Measurements from ENCODE around the gene MAS1L.
"Not testable (repeated sequence)": the region's sequence is repeated elsewhere in the genome, so short reads cannot be mapped to it uniquely, and the experiment has no call there.

MAS1L gene

GRCh38 chr6:29442719-29443118 lies 45.0 kb downstream of the MAS1L start:
- TF ChIP-seq EZH2 (IDR thresholded peaks at IDR 0.05; ENCODE audit: borderline replicate concordance, low read length) (no peak), CTCF (IDR thresholded peaks at IDR 0.05; ENCODE audit: low read length) (no peak)
- H2AFZ ChIP-seq (ENCODE audit: low read length) = no peak overlapping the region
- no peaks in the 10 kb centered on the region for H3K9me2 ChIP-seq (ENCODE audit: low read depth, low read length)
- H3K27me3 ChIP-seq (ENCODE audit: insufficient read depth, low read length) = 0 out of 2 replicates have a peak, but pooled peaks cover 3% of the 10 kb centered on the region
- H3K9me3 ChIP-seq (ENCODE audit: low read length) = no peaks in the 10 kb centered on the region
- no peak overlapping the region for H3K9ac ChIP-seq (ENCODE audit: low read length)
- H3K27ac ChIP-seq (ENCODE audit: low read depth, low read length, poor library complexity, severe bottlenecking) = no peak overlapping the region
- H3K79me2 ChIP-seq (ENCODE audit: insufficient read depth, low read length) = no peaks in the 10 kb centered on the region
- no peak overlapping the region for H3K4me2 ChIP-seq (ENCODE audit: low read length)
- no peaks in the 10 kb centered on the region for H3F3A ChIP-seq (ENCODE audit: insufficient read depth, low read length)
- no peaks in the 10 kb centered on the region for H4K20me1 ChIP-seq (ENCODE audit: insufficient read depth, low read length)
- no peaks in the 10 kb centered on the region for H3K4me1 ChIP-seq (ENCODE audit: insufficient read depth, low read length, severe bottlenecking)
- no peaks in the 10 kb centered on the region for H3K36me3 ChIP-seq (ENCODE audit: insufficient read depth, low read length)
- H3K4me3 ChIP-seq (ENCODE audit: low read depth, low read length, poor library complexity, severe bottlenecking) = no peak overlapping the region

- H2AFZ ChIP-seq (ENCODE audit: low read length) = no peak within 1 kb of the TSS
- H3K9me2 ChIP-seq (ENCODE audit: low read depth, low read length) = no peaks in the 10 kb centered on the region
- H3K9me3 ChIP-seq (ENCODE audit: low read length) = no peaks in the 10 kb centered on the region
- H3K79me2 ChIP-seq (ENCODE audit: insufficient read depth, low read length) = no peaks in the 10 kb centered on the region
- no peak within 1 kb of the TSS for H3K4me3 ChIP-seq (ENCODE audit: low read depth, low read length, poor library complexity, severe bottlenecking)
- no peaks in the 10 kb centered on the region for H3F3A ChIP-seq (ENCODE audit: insufficient read depth, low read length)
- H3K9ac ChIP-seq (ENCODE audit: low read length) = no peak within 1 kb of the TSS
- H3K27ac ChIP-seq (ENCODE audit: low read depth, low read length, poor library complexity, severe bottlenecking) = no peak within 1 kb of the TSS
- TF ChIP-seq EZH2 (IDR thresholded peaks at IDR 0.05; ENCODE audit: borderline replicate concordance, low read length) = no peak
- no peak for TF ChIP-seq CTCF (IDR thresholded peaks at IDR 0.05; ENCODE audit: low read length)
- H3K4me1 ChIP-seq (ENCODE audit: insufficient read depth, low read length, severe bottlenecking) = no peaks in the 10 kb centered on the region
- H4K20me1 ChIP-seq (ENCODE audit: insufficient read depth, low read length) = no peaks in the 10 kb centered on the region
- H3K27me3 ChIP-seq (ENCODE audit: insufficient read depth, low read length) = no peaks in the 10 kb centered on the region
- no peak within 1 kb of the TSS for H3K4me2 ChIP-seq (ENCODE audit: low read length)
- H3K36me3 ChIP-seq (ENCODE audit: insufficient read depth, low read length) = no peaks in the 10 kb centered on the region
These were observed 48.8 kb downstream of the MAS1L start, which contains the start of gene OR10C1 for GRCh38 chr6:29439006-29439405. Gene OR10C1, plus strand, starts transcription at chr6:29439306. Its CDS starts 710 bp downstream, at chr6:29440016.

- not testable (repeated sequence) for H3K79me2 ChIP-seq (ENCODE audit: insufficient read depth, low read length); H4K20me1 ChIP-seq (ENCODE audit: insufficient read depth, low read length); H2AFZ ChIP-seq (ENCODE audit: low read length); H3K4me1 ChIP-seq (ENCODE audit: insufficient read depth, low read length, severe bottlenecking); H3K27ac ChIP-seq (ENCODE audit: low read depth, low read length, poor library complexity, severe bottlenecking); H3K36me3 ChIP-seq (ENCODE audit: insufficient read depth, low read length); H3K9ac ChIP-seq (ENCODE audit: low read length); H3K9me2 ChIP-seq (ENCODE audit: low read depth, low read length); H3K4me3 ChIP-seq (ENCODE audit: low read depth, low read length, poor library complexity, severe bottlenecking); H3K9me3 ChIP-seq (ENCODE audit: low read length); H3F3A ChIP-seq (ENCODE audit: insufficient read depth, low read length); H3K27me3 ChIP-seq (ENCODE audit: insufficient read depth, low read length); H3K4me2 ChIP-seq (ENCODE audit: low read length)
These were observed 51.0 kb downstream of the MAS1L start for GRCh38 chr6:29436730-29437129.

Measured in OCI-LY1 (cell line).